HEK293T (cell line): ENCODE data around the gene ALG8.

Source experiments
- CTCF ChIA-PET: fragments of 350-600 bp; formaldehyde crosslinking; extraction: SDS; loops from one replicate; lab custom pipeline; 2021; ENCODE audit warnings: antibody characterized with exemption, inconsistent platforms; lab: Yijun Ruan, JAX
- POLR2A ChIA-PET: fragments of 350-600 bp; formaldehyde crosslinking; extraction: SDS; loops from one replicate; lab custom pipeline; 2020; ENCODE audit warnings: antibody characterized with exemption, inconsistent platforms; lab: Yijun Ruan, JAX
- DNase-seq: peaks from one replicate; pipeline ENCODE4 v3.0.0; 2012; ENCODE audit warnings: mixed read lengths; ENCODE audit errors: extremely low spot score
- ARNT ChIP-seq: fragments of 450-650 bp; IDR thresholded peaks from 2 replicates; pipeline ENCODE4 v1.6.1; 2017; ENCODE audit warnings: mild to moderate bottlenecking
- BHLHE40 ChIP-seq: fragments of 450-650 bp; IDR thresholded peaks from 2 replicates; pipeline ENCODE4 v1.6.1; 2016; ENCODE audit warnings: mild to moderate bottlenecking, moderate library complexity, borderline replicate concordance
- CTBP1 ChIP-seq: fragments of 450-650 bp; IDR thresholded peaks from 2 replicates; pipeline ENCODE4 v1.6.1; 2016; ENCODE audit warnings: borderline replicate concordance
- ELF4 ChIP-seq: fragments of 450-650 bp; IDR thresholded peaks from 2 replicates; pipeline ENCODE4 v1.6.1; 2017; ENCODE audit warnings: antibody characterized with exemption
- FOXA1 ChIP-seq: fragments of 450-650 bp; IDR thresholded peaks from 2 replicates; pipeline ENCODE4 v1.6.1; 2016; ENCODE audit warnings: mild to moderate bottlenecking
- FOXK2 ChIP-seq: fragments of 450-650 bp; IDR thresholded peaks from 2 replicates; pipeline ENCODE4 v1.6.1; 2016; ENCODE audit warnings: mild to moderate bottlenecking
- FOXM1 ChIP-seq: fragments of 450-650 bp; IDR thresholded peaks from 2 replicates; pipeline ENCODE4 v1.6.1; 2017; ENCODE audit warnings: mild to moderate bottlenecking, borderline replicate concordance
- HDGF ChIP-seq: fragments of 450-650 bp; IDR thresholded peaks from 2 replicates; pipeline ENCODE4 v1.6.1; 2017; ENCODE audit warnings: antibody characterized with exemption, borderline replicate concordance
- L3MBTL2 ChIP-seq: fragments of 450-650 bp; conservative IDR thresholded peaks from 2 replicates; pipeline ENCODE4 v1.6.1; 2016; ENCODE audit warnings: mild to moderate bottlenecking
- LEF1 ChIP-seq: fragments of 450-650 bp; IDR thresholded peaks from 2 replicates; pipeline ENCODE4 v1.6.1; 2017; ENCODE audit warnings: mild to moderate bottlenecking, borderline replicate concordance
- NFRKB ChIP-seq: fragments of 450-650 bp; IDR thresholded peaks from 2 replicates; pipeline ENCODE4 v1.6.1; 2016; ENCODE audit warnings: mild to moderate bottlenecking, moderate library complexity
- PKNOX1 ChIP-seq: fragments of 450-650 bp; IDR thresholded peaks from 2 replicates; pipeline ENCODE4 v1.6.1; 2016
- SP1 ChIP-seq: fragments of 450-650 bp; IDR thresholded peaks from 2 replicates; pipeline ENCODE4 v1.6.1; 2017
- SUZ12 ChIP-seq: fragments of 450-650 bp; IDR thresholded peaks from 2 replicates; pipeline ENCODE4 v1.6.1; 2016; ENCODE audit warnings: mild to moderate bottlenecking
- TARDBP ChIP-seq: fragments of 450-650 bp; IDR thresholded peaks from 2 replicates; pipeline ENCODE4 v1.6.1; 2016
- ZNF384 ChIP-seq: fragments of 450-650 bp; IDR thresholded peaks from 2 replicates; pipeline ENCODE4 v1.6.1; 2016

ALG8 gene

GRCh38 chr11:78109081-78110015 lies 30.1 kb downstream of the ALG8 start:
- DNase-seq = no peak
- ChIA-PET POLR2A (no interaction called here), CTCF (interaction anchor here (0.6 kb wide), 1 partner anchor 205 kb away, joined by 3 read pairs; no protein-coding TSS in a partner anchor)
- TF ChIP-seq BHLHE40 = no peak
- TF ChIP-seq FOXM1 = no peak
- TF ChIP-seq LEF1 = no peak
- no peak for TF ChIP-seq SP1
- no peak for TF ChIP-seq CTBP1
- TF ChIP-seq FOXK2 = no peak
- TF ChIP-seq L3MBTL2 = no peak
- TF ChIP-seq TARDBP = no peak
- TF ChIP-seq ZNF384 = no peak
- TF ChIP-seq ELF4 = no peak
- TF ChIP-seq HDGF = no peak
- TF ChIP-seq SUZ12 = no peak
- TF ChIP-seq PKNOX1 = no peak
- TF ChIP-seq FOXA1 = no peak

GRCh38 chr11:78100676-78101472 lies 38.6 kb downstream of the ALG8 start:
- no peak for TF ChIP-seq ELF4
- no peak for TF ChIP-seq BHLHE40
- TF ChIP-seq SP1 = no peak
- no peak for DNase-seq
- POLR2A ChIA-PET = no interaction called here
- CTCF ChIA-PET = interaction anchor here (0.6 kb wide), 1 partner anchor 137 kb away, joined by 3 read pairs; no protein-coding TSS in a partner anchor

GRCh38 chr11:78100261-78100660 lies 39.2 kb downstream of the ALG8 start:
- POLR2A ChIA-PET = no interaction called here
- DNase-seq = no peak
- CTCF ChIA-PET = no interaction called here
- TF ChIP-seq ELF4 (no peak), LEF1 (no peak), TARDBP (no peak)

GRCh38 chr11:78099666-78100065 lies 39.8 kb downstream of the ALG8 start:
- POLR2A ChIA-PET = no interaction called here
- no peak for DNase-seq
- CTCF ChIA-PET = no interaction called here
- no peak for TF ChIP-seq BHLHE40
- TF ChIP-seq TARDBP = no peak
- no peak for TF ChIP-seq HDGF
- no peak for TF ChIP-seq CTBP1
- TF ChIP-seq SP1 = no peak
- no peak for TF ChIP-seq NFRKB
- TF ChIP-seq ZNF384 = no peak
- TF ChIP-seq FOXK2 = no peak
- no peak for TF ChIP-seq LEF1
- no peak for TF ChIP-seq L3MBTL2
- TF ChIP-seq ARNT = no peak
- TF ChIP-seq FOXM1 = no peak
- no peak for TF ChIP-seq SUZ12
- TF ChIP-seq ELF4 = no peak
- no peak for TF ChIP-seq PKNOX1
- no peak for TF ChIP-seq FOXA1

GRCh38 chr11:78097666-78098385 lies 41.6 kb downstream of the ALG8 start:
- no peak for TF ChIP-seq L3MBTL2
- TF ChIP-seq BHLHE40 = no peak
- no peak for TF ChIP-seq SUZ12
- no peak for TF ChIP-seq ZNF384
- no peak for TF ChIP-seq ELF4
- TF ChIP-seq NFRKB = no peak
- no peak for TF ChIP-seq FOXM1
- TF ChIP-seq HDGF = no peak
- TF ChIP-seq PKNOX1 = no peak
- TF ChIP-seq LEF1 = no peak
- no peak for TF ChIP-seq TARDBP
- no peak for TF ChIP-seq FOXA1
- TF ChIP-seq ARNT = no peak
- no peak for TF ChIP-seq FOXK2
- TF ChIP-seq CTBP1 = no peak
- no peak for TF ChIP-seq SP1
- no peak for DNase-seq
- ChIA-PET POLR2A (no interaction called here), CTCF (no interaction called here)
